PC-9 (cell line): Measurements from ENCODE around the gene ECE2. TPM values are rescaled to one million over a fixed set of nuclear protein-coding genes. Genes with fewer than 3 reads are reported as not detected.

Experiments used
- BruUV-seq: library from RNA; stranded (reverse); fragments of 400-500 nt; replicated peaks from 2 replicates; lab custom pipeline; 2021; lab: Mats Ljungman, UMichigan
- CTCF ChIA-PET: fragments of 300-600 bp; sonication (Branson Sonifier 250); formaldehyde crosslinking; loops from one replicate; lab custom pipeline; 2022; ENCODE audit warnings: antibody characterized with exemption; lab: Charles Lee
- POLR2A ChIA-PET: fragments of 300-600 bp; sonication (Branson Sonifier 250); formaldehyde crosslinking; loops from one replicate; lab custom pipeline; 2022; ENCODE audit warnings: antibody characterized with exemption; ENCODE audit not compliant: unreplicated experiment; lab: Charles Lee
- DNase-seq, 2 experiments: peaks; one replicate each; pipeline versions ENCODE4 v3.0.0 to v3.0.0-alpha.2; 2015 to 2022; ENCODE audit warnings: mixed read lengths in 1 of 2
- H2AFZ ChIP-seq: fragments of 200-600 bp; sonication (generic); 2 replicates; pipeline ENCODE4 v1.8.1; 2017; ENCODE audit warnings: antibody characterized with exemption
- H3F3A ChIP-seq: fragments of 200-600 bp; sonication (generic); 2 replicates; pipeline ENCODE4 v1.8.1; 2017; ENCODE audit warnings: antibody characterized with exemption, mild to moderate bottlenecking, low read depth; ENCODE audit not compliant: insufficient read depth
- H3K27ac ChIP-seq: fragments of 200-600 bp; sonication (generic); 2 replicates; pipeline ENCODE4 v1.6.1; 2016; ENCODE audit warnings: mixed run types
- H3K27me3 ChIP-seq: fragments of 200-600 bp; sonication (generic); 2 replicates; pipeline ENCODE4 v1.6.1; 2016; ENCODE audit warnings: low read depth, mixed run types; ENCODE audit not compliant: insufficient read depth
- H3K36me3 ChIP-seq: fragments of 200-600 bp; sonication (generic); 2 replicates; pipeline ENCODE4 v1.6.1; 2016; ENCODE audit warnings: low read depth, mixed run types
- H3K4me1 ChIP-seq: fragments of 200-600 bp; sonication (generic); replicated peaks from 2 replicates; pipeline ENCODE4 v1.6.1; 2016; ENCODE audit warnings: mixed run types; ENCODE audit not compliant: insufficient read depth
- H3K4me2 ChIP-seq: fragments of 200-600 bp; sonication (generic); 2 replicates; pipeline ENCODE4 v1.6.1; 2017; ENCODE audit warnings: mixed run types
- H3K4me3 ChIP-seq: fragments of 200-600 bp; sonication (generic); 2 replicates; pipeline ENCODE4 v1.6.1; 2016; ENCODE audit warnings: mixed run types
- H3K79me2 ChIP-seq: fragments of 200-600 bp; sonication (generic); 2 replicates; pipeline ENCODE4 v1.6.1; 2017; ENCODE audit warnings: low read depth, mixed run types
- H3K9me2 ChIP-seq: fragments of 200-600 bp; sonication (generic); 2 replicates; pipeline ENCODE4 v1.8.1; 2017; ENCODE audit warnings: mild to moderate bottlenecking; ENCODE audit not compliant: insufficient read depth
- H3K9me3 ChIP-seq: fragments of 200-600 bp; sonication (generic); 2 replicates; pipeline ENCODE4 v1.8.1; 2016; ENCODE audit warnings: low read depth; ENCODE audit not compliant: insufficient read depth
- H4K20me1 ChIP-seq: fragments of 200-600 bp; sonication (generic); 2 replicates; pipeline ENCODE4 v1.8.1; 2017; ENCODE audit not compliant: insufficient read depth
- CTCF ChIP-seq: fragments of 200-600 bp; sonication (generic); conservative IDR thresholded peaks from 2 replicates; pipeline ENCODE4 v1.6.1; 2017; ENCODE audit warnings: mixed run types, antibody characterized with exemption, mild to moderate bottlenecking, moderate library complexity
- EZH2 ChIP-seq: fragments of 200-600 bp; sonication (generic); IDR thresholded peaks from 2 replicates; pipeline ENCODE4 v1.8.0; 2017; ENCODE audit warnings: antibody characterized with exemption, low read depth
- intact Hi-C: fragments of 100-400 bp; cut with micrococcal nuclease; formaldehyde crosslinking; loops from one replicate; pipeline ENCODE4 v1.10.0; 2022; ENCODE audit not compliant: unreplicated experiment
- total RNA-seq: library from RNA; stranded (reverse); gene quantifications from 2 replicates; pipeline ENCODE4 v1.2.3, GENCODE V29; 2021

Gene ECE2
- total RNA-seq, 1 experiment from 2014 or later: not detected

DNA sequence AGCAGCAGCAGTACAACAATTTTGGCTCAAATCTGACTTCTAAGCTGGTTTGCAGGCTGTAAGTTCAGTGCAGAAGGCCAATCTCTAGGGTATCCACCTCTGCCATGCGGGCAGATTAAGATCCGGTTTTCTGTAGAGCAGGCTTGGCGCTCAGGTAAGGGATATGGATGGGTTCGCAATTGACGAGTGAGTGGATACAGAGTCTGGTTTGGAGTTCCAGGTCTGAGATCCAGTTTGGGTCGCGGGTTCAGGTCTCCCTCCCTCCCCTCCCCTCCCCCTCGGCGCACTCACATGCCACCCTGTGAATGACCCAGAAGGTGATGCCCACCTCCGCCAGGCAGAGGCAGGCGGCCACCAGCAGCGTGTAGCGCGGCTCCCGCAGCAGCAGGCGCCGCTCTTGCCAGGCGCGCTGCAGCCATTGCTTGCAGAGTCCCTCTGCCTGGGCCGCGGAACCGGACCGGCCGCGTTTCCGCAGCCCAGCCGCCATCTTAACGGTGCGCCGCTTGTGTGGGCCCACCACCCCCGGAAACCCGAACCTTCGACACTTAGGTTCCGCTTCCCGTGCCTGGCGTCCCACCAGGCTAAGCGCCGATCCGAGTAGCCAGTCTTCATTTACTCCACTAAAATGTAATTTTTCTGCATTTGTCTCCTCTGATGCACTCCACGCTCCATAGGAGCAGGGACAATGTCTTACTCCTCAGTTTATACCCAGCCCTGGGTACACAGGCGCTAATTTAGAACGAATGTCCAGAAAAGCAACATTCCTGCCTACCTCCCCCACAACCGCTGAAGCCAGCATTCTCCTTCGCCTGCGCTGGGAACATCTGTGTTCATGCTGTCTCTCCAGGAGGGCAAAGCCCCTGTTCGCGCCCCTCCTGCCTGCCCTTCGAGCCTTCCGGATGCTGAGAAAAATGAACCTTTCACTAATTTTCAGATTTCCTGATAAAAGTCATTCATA lies 27.1 kb upstream of the ECE2 start, which contains the start of gene ALG3:
Gene ALG3, minus strand, starts transcription at position 509 of the 958 bp plus-strand sequence. Its CDS starts 22 bp downstream, at position 487.
- peak within 1 kb of the TSS; percentile 90 for H3K27ac ChIP-seq
- peaks cover 25% of the 10 kb centered on the region for H3K36me3 ChIP-seq
- H3K9me2 ChIP-seq: no peaks in the 10 kb centered on the region
- ChIA-PET CTCF (interaction anchor here (0.6 kb wide), 1 partner anchor 36 kb away, joined by 5 read pairs; no protein-coding TSS in a partner anchor), POLR2A (no interaction called here)
- DNase-seq: peak; percentile 79 to 91
- peak within 1 kb of the TSS; percentile 100 for H3K4me2 ChIP-seq
- peak within 1 kb of the TSS; percentile 100 for H2AFZ ChIP-seq
- peaks cover 35% of the 10 kb centered on the region for H3F3A ChIP-seq
- TF ChIP-seq CTCF (no peak), EZH2 (no peak)
- intact Hi-C loops: loop anchor here (1.0 to 2.0 kb wide), 4 partner anchors 12 to 208 kb away; partner anchors contain the start of gene PSMD2
- no peaks in the 10 kb centered on the region for H3K27me3 ChIP-seq
- H3K4me1 ChIP-seq: peaks cover 18% of the 10 kb centered on the region
- BruUV-seq: no TSS peak
- H3K4me3 ChIP-seq: peak within 1 kb of the TSS; percentile 96
- H3K9me3 ChIP-seq: no peaks in the 10 kb centered on the region
- peaks cover 71% of the 10 kb centered on the region for H3K79me2 ChIP-seq
- peaks cover 6% of the 10 kb centered on the region; the same call in 1 of the 2 replicates for H4K20me1 ChIP-seq

GRCh38 chr3:184249412-184250166 lies 26.2 kb upstream of the ECE2 start, which contains the start of gene EEF1AKMT4:
TSS of gene EEF1AKMT4 (plus strand) at chr3:184249672. CDS start at chr3:184249695, 23 bp downstream.
- peaks cover 74% of the 10 kb centered on the region for H3K79me2 ChIP-seq
- no peaks in the 10 kb centered on the region for H3K9me3 ChIP-seq
- intact Hi-C loops: loop anchor here (1.0 to 5.0 kb wide), 7 partner anchors 11 to 354 kb away; partner anchors contain the start of gene PSMD2
- peaks cover 6% of the 10 kb centered on the region; the same call in 1 of the 2 replicates for H4K20me1 ChIP-seq
- peaks cover 37% of the 10 kb centered on the region for H3F3A ChIP-seq
- H3K27ac ChIP-seq: peak within 1 kb of the TSS; percentile 90
- POLR2A ChIA-PET: interaction anchor here (0.6 kb wide), 1 partner anchor 13 kb away, joined by 22 read pairs; no protein-coding TSS in a partner anchor
- peak; percentile 98 to 99 for DNase-seq
- H3K27me3 ChIP-seq: no peaks in the 10 kb centered on the region
- no peaks in the 10 kb centered on the region for H3K9me2 ChIP-seq
- peak within 1 kb of the TSS; percentile 100 for H3K4me2 ChIP-seq
- peaks cover 18% of the 10 kb centered on the region for H3K4me1 ChIP-seq
- H3K36me3 ChIP-seq: peaks cover 18% of the 10 kb centered on the region
- BruUV-seq: TSS peak; percentile 48
- H2AFZ ChIP-seq: peak within 1 kb of the TSS; percentile 100
- TF ChIP-seq EZH2: no peak
- peak; percentile 30; the same call in 1 of the 2 replicates for TF ChIP-seq CTCF
- peak within 1 kb of the TSS; percentile 96 for H3K4me3 ChIP-seq
- CTCF ChIA-PET: interaction anchor here (0.9 to 1.0 kb wide), 3 partner anchors 11 to 97 kb away, joined by 4 to 10 read pairs (median 5); no protein-coding TSS in a partner anchor
